ENCODE data around the gene CCL13. TPM values are rescaled to one million over a fixed set of nuclear protein-coding genes. Genes with fewer than 3 reads are reported as not detected.

The CCL13 gene
- total RNA-seq, 4 donors from 2014 or later = 1.5 TPM; not detected in 3

GRCh38 chr17:34374457-34374856 is 18.2 kb downstream of the CCL13 start:
- Histone ChIP-seq H3K27me3 (no peaks in the 10 kb centered on the region), H3K36me3 (no peaks in the 10 kb centered on the region), H3K27ac (no peak overlapping the region), H3K9me3 (no peaks in the 10 kb centered on the region), H3K4me1 (no peaks in the 10 kb centered on the region), H3K4me3 (no peak overlapping the region)
- in situ Hi-C loops (cut with MboI; ENCODE audit: low sequenced_read_pairs in 4 of 4) (no loop called here), intact Hi-C loops (cut with DNase I; ENCODE audit: low total_unique reads) (no loop called here)
- TF ChIP-seq POLR2A (IDR thresholded peaks at IDR 0.05) (no peak), CTCF (IDR thresholded peaks at IDR 0.05 in 4 of 5, conservative IDR thresholded peaks at IDR 0.05 in 1 of 5) (no peak)
- no peak for ATAC-seq
- DNase-seq = no peak

GRCh38 chr17:34375426-34375997 is 19.2 kb downstream of the CCL13 start:
- TF ChIP-seq CTCF (IDR thresholded peaks at IDR 0.05 in 4 of 5, conservative IDR thresholded peaks at IDR 0.05 in 1 of 5) (no peak), POLR2A (IDR thresholded peaks at IDR 0.05) (no peak)
- no peak for ATAC-seq
- Histone ChIP-seq H3K27me3 (peaks cover 0 to 4% (median 3%) of the 10 kb centered on the region in 3 donors), H3K4me3 (no peak overlapping the region), H3K27ac (no peak overlapping the region), H3K36me3 (no peaks in the 10 kb centered on the region), H3K4me1 (no peaks in the 10 kb centered on the region), H3K9me3 (no peaks in the 10 kb centered on the region)
- in situ Hi-C loops (cut with MboI; ENCODE audit: low sequenced_read_pairs in 4 of 4) (no loop called here), intact Hi-C loops (cut with DNase I; ENCODE audit: low total_unique reads) (no loop called here)
- no peak for DNase-seq

GRCh38 chr17:34377078-34377823 is 21.0 kb downstream of the CCL13 start:
- Histone ChIP-seq H3K9me3 (no peaks in the 10 kb centered on the region), H3K4me3 (no peak overlapping the region), H3K27ac (no peak overlapping the region), H3K27me3 (peaks cover 0 to 4% (median 3%) of the 10 kb centered on the region in 3 donors), H3K4me1 (no peaks in the 10 kb centered on the region), H3K36me3 (no peaks in the 10 kb centered on the region)
- intact Hi-C loops (cut with DNase I; ENCODE audit: low total_unique reads) (no loop called here), in situ Hi-C loops (cut with MboI; ENCODE audit: low sequenced_read_pairs in 4 of 4) (no loop called here)
- ATAC-seq = no peak
- no peak for TF ChIP-seq POLR2A (IDR thresholded peaks at IDR 0.05)
- no peak for TF ChIP-seq CTCF (IDR thresholded peaks at IDR 0.05 in 4 of 5, conservative IDR thresholded peaks at IDR 0.05 in 1 of 5)
- no peak for DNase-seq

- DNase-seq (no peak), ATAC-seq (no peak)
- no peaks in the 10 kb centered on the region for H3K4me1 ChIP-seq
- intact Hi-C loops (cut with DNase I; ENCODE audit: low total_unique reads) (no loop called here), in situ Hi-C loops (cut with MboI; ENCODE audit: low sequenced_read_pairs in 4 of 4) (no loop called here)
- no peaks in the 10 kb centered on the region for H3K9me3 ChIP-seq
- TF ChIP-seq CTCF (IDR thresholded peaks at IDR 0.05 in 4 of 5, conservative IDR thresholded peaks at IDR 0.05 in 1 of 5) (no peak), POLR2A (IDR thresholded peaks at IDR 0.05) (no peak)
- H3K36me3 ChIP-seq = no peaks in the 10 kb centered on the region
- H3K27ac ChIP-seq = no peak overlapping the region
- peaks cover 0 to 4% (median 3%) of the 10 kb centered on the region in 3 donors for H3K27me3 ChIP-seq
- no peak overlapping the region for H3K4me3 ChIP-seq
Observed at GRCh38 chr17:34378664-34379101, 22.4 kb downstream of the CCL13 start.
